IMR-90 (cell line): ENCODE results near the gene MOB1B. TPM values are rescaled to one million over a fixed set of nuclear protein-coding genes. Genes with fewer than 3 reads are reported as not detected.

ENCODE experiments used
- ATAC-seq: fragments of 200-7000 bp; cut with Tn5 transposase; 2 replicates; pipeline ENCODE4 v1.9.1; 2020; ENCODE audit warnings: low read depth, mild to moderate bottlenecking, moderate library complexity
- BruUV-seq: library from RNA; stranded (reverse); fragments of 400-500 nt; replicated peaks from 2 replicates; lab custom pipeline; 2021; lab: Mats Ljungman, UMichigan
- CTCF ChIA-PET: fragments of 300-600 bp; formaldehyde crosslinking; extraction: SDS; loops from one replicate; lab custom pipeline; 2021; ENCODE audit warnings: antibody characterized with exemption; lab: Yijun Ruan, JAX
- POLR2A ChIA-PET: fragments of 300-600 bp; sonication (Branson Sonifier 250); formaldehyde crosslinking; loops from one replicate; lab custom pipeline; 2022; ENCODE audit warnings: antibody characterized with exemption; ENCODE audit not compliant: unreplicated experiment; lab: Charles Lee
- DNase-seq: peaks from one replicate; pipeline ENCODE4 v3.0.0; 2013
- H2AFZ ChIP-seq: replicated peaks from 2 replicates; pipeline ENCODE3; 2013; ENCODE audit warnings: low read length, mild to moderate bottlenecking; ENCODE audit not compliant: poor library complexity
- H2AK5ac ChIP-seq: 2 replicates; pipeline ENCODE4 v1.6.1; 2013; ENCODE audit warnings: low read depth, low read length, inconsistent platforms
- H2AK9ac ChIP-seq: replicated peaks from 2 replicates; pipeline ENCODE3; 2013; ENCODE audit warnings: mild to moderate bottlenecking, low read depth, low read length, moderate library complexity; ENCODE audit not compliant: poor library complexity
- H2BK120ac ChIP-seq: 2 replicates; pipeline ENCODE4 v1.6.1; 2013; ENCODE audit warnings: low read depth, low read length, inconsistent platforms
- H2BK15ac ChIP-seq: 3 replicates; pipeline ENCODE4 v1.6.1; 2013; ENCODE audit warnings: low read depth, low read length, inconsistent platforms
- H2BK20ac ChIP-seq: 2 replicates; pipeline ENCODE4 v1.6.1; 2013; ENCODE audit warnings: low read depth, mild to moderate bottlenecking, inconsistent platforms, low read length, moderate library complexity
- H2BK5ac ChIP-seq: 2 replicates; pipeline ENCODE4 v1.6.1; 2013; ENCODE audit warnings: mild to moderate bottlenecking, low read depth, low read length, inconsistent platforms; ENCODE audit not compliant: poor library complexity, severe bottlenecking
- H3K14ac ChIP-seq: replicated peaks from 2 replicates; pipeline ENCODE4 v1.6.1; 2013; ENCODE audit warnings: low read depth, low read length, inconsistent platforms
- H3K18ac ChIP-seq: 2 replicates; pipeline ENCODE4 v1.6.1; 2013; ENCODE audit warnings: low read depth, low read length, control low read depth
- H3K23ac ChIP-seq: 2 replicates; pipeline ENCODE4 v1.6.1; 2013; ENCODE audit warnings: low read depth, low read length, inconsistent platforms
- H3K27ac ChIP-seq: 2 replicates; pipeline ENCODE4 v1.5.1; 2013; ENCODE audit warnings: mild to moderate bottlenecking, control low read depth, low read length; ENCODE audit not compliant: insufficient read depth
- H3K27me3 ChIP-seq: 2 replicates; pipeline ENCODE4 v1.6.1; 2013; ENCODE audit warnings: low read length; ENCODE audit not compliant: control insufficient read depth, insufficient read depth
- H3K36me3 ChIP-seq: 2 replicates; pipeline ENCODE4 v1.6.1; 2013; ENCODE audit warnings: low read length, mixed read lengths; ENCODE audit not compliant: control insufficient read depth, insufficient read depth
- H3K4ac ChIP-seq: 2 replicates; pipeline ENCODE4 v1.6.1; 2013; ENCODE audit warnings: low read depth, low read length, inconsistent platforms
- H3K4me1 ChIP-seq: 2 replicates; pipeline ENCODE4 v1.6.1; 2013; ENCODE audit warnings: low read length, mixed read lengths; ENCODE audit not compliant: control insufficient read depth, insufficient read depth
- H3K4me2 ChIP-seq: 2 replicates; pipeline ENCODE4 v1.6.1; 2013; ENCODE audit warnings: low read depth, mild to moderate bottlenecking, control low read depth, low read length, moderate library complexity
- H3K4me3 ChIP-seq: 2 replicates; pipeline ENCODE4 v1.5.1; 2013; ENCODE audit warnings: low read depth, mild to moderate bottlenecking, control low read depth, low read length, moderate library complexity; ENCODE audit not compliant: insufficient read depth
- H3K56ac ChIP-seq: 2 replicates; pipeline ENCODE4 v1.6.1; 2013; ENCODE audit warnings: low read length, inconsistent platforms; ENCODE audit not compliant: insufficient read depth; ENCODE audit errors: extremely low read depth
- H3K79me1 ChIP-seq, 2 experiments: 2 replicates each; pipeline ENCODE4 v1.6.1; 2013; ENCODE audit warnings: low read length in 2 of 2, inconsistent platforms in 1 of 2, low read depth in 1 of 2
- H3K9ac ChIP-seq: 2 replicates; pipeline ENCODE4 v1.6.1; 2013; ENCODE audit warnings: low read depth, low read length, control low read depth
- H3K9me1 ChIP-seq: 2 replicates; pipeline ENCODE4 v1.6.1; 2013; ENCODE audit warnings: low read length, inconsistent platforms; ENCODE audit not compliant: insufficient read depth
- H3K9me3 ChIP-seq: 2 replicates; pipeline ENCODE4 v1.6.1; 2013; ENCODE audit warnings: low read length; ENCODE audit not compliant: control insufficient read depth, insufficient read depth
- H4K20me1 ChIP-seq: 2 replicates; pipeline ENCODE4 v1.6.1; 2013; ENCODE audit warnings: low read length, inconsistent platforms; ENCODE audit not compliant: insufficient read depth
- H4K5ac ChIP-seq: 2 replicates; pipeline ENCODE4 v1.6.1; 2013; ENCODE audit warnings: mild to moderate bottlenecking, low read depth, low read length, control low read depth
- H4K8ac ChIP-seq, 2 experiments: 2 replicates each; pipeline ENCODE4 v1.6.1; 2013; ENCODE audit warnings: low read depth in 2 of 2, low read length in 2 of 2, control low read depth in 1 of 2, inconsistent platforms in 1 of 2
- H4K91ac ChIP-seq: 2 replicates; pipeline ENCODE4 v1.6.1; 2013; ENCODE audit warnings: low read depth, low read length, inconsistent platforms; ENCODE audit not compliant: insufficient read depth
- BHLHE40 ChIP-seq: fragments of 150-350 bp; IDR thresholded peaks from 2 replicates; pipeline ENCODE4 v1.6.1; 2016; ENCODE audit warnings: mild to moderate bottlenecking, low read depth, low read length
- CEBPB ChIP-seq: IDR thresholded peaks from 2 replicates; pipeline ENCODE4 v1.6.1; 2012; ENCODE audit warnings: low read depth, low read length, improper control_type of control experiment
- CHD1 ChIP-seq: IDR thresholded peaks from 2 replicates; pipeline ENCODE4 v1.6.1; 2012; ENCODE audit warnings: low read depth, low read length, improper control_type of control experiment
- FOS ChIP-seq: fragments of 150-350 bp; IDR thresholded peaks from 2 replicates; pipeline ENCODE4 v1.6.1; 2016; ENCODE audit warnings: low read depth, low read length
- MAFK ChIP-seq: IDR thresholded peaks from 2 replicates; pipeline ENCODE4 v1.6.1; 2012; ENCODE audit warnings: low read depth, low read length, improper control_type of control experiment
- MAZ ChIP-seq: IDR thresholded peaks from 2 replicates; pipeline ENCODE4 v1.6.1; 2012; ENCODE audit warnings: low read depth, mild to moderate bottlenecking, low read length, improper control_type of control experiment, moderate library complexity, borderline replicate concordance
- MXI1 ChIP-seq: IDR thresholded peaks from 2 replicates; pipeline ENCODE4 v1.6.1; 2012; ENCODE audit warnings: low read depth, mild to moderate bottlenecking, low read length, moderate library complexity, borderline replicate concordance
- NFE2L2 ChIP-seq: fragments of 150-350 bp; IDR thresholded peaks from 2 replicates; pipeline ENCODE4 v1.6.1; 2016; ENCODE audit warnings: low read depth, mild to moderate bottlenecking, low read length
- POLR2A ChIP-seq: IDR thresholded peaks from 2 replicates; pipeline ENCODE4 v1.6.1; 2012; ENCODE audit warnings: mild to moderate bottlenecking, low read depth, low read length
- RAD21 ChIP-seq: IDR thresholded peaks from 2 replicates; pipeline ENCODE4 v1.6.1; 2012; ENCODE audit warnings: low read length, improper control_type of control experiment
- RCOR1 ChIP-seq: IDR thresholded peaks from 2 replicates; pipeline ENCODE4 v1.6.1; 2012; ENCODE audit warnings: mild to moderate bottlenecking, low read length, improper control_type of control experiment; ENCODE audit not compliant: insufficient replicate concordance
- RFX5 ChIP-seq: IDR thresholded peaks from 2 replicates; pipeline ENCODE4 v1.8.0; 2012; ENCODE audit warnings: low read depth, mild to moderate bottlenecking, low read length, moderate library complexity
- SMC3 ChIP-seq: fragments of 150-350 bp; IDR thresholded peaks from 2 replicates; pipeline ENCODE4 v1.6.1; 2016; ENCODE audit warnings: low read depth, mild to moderate bottlenecking, antibody characterized with exemption, low read length, moderate library complexity
- WGBS, 2 experiments: methylation state at CpG; one replicate each; pipeline versions ENCODE4 v1.1.5 to v1.1.7; 2013; ENCODE audit warnings: missing lambda C conversion rate in 2 of 2; ENCODE audit not compliant: insufficient read length in 1 of 2; ENCODE audit errors: extremely low coverage in 2 of 2; 5-methylcytosine and 5-hydroxymethylcytosine counted together
- dilution Hi-C: fragments of 300-500 bp; cut with HindIII; formaldehyde crosslinking; loops from one replicate; pipeline ENCODE4 v1.14.3; 2018; ENCODE audit warnings: low sequenced_read_pairs; ENCODE audit not compliant: unreplicated experiment
- in situ Hi-C: fragments of 300-500 bp; cut with MboI; formaldehyde crosslinking; loops from 3 replicates; pipeline ENCODE4 v1.14.3; 2019; ENCODE audit warnings: low sequenced_read_pairs, inconsistent platforms, mixed read lengths
- intact Hi-C: fragments of 100-400 bp; cut with micrococcal nuclease; formaldehyde crosslinking; loops from 2 replicates; pipeline ENCODE4 v1.10.0; 2022
- polyA plus RNA-seq, 3 experiments: library from polyadenylated mRNA; depleted of rRNA; stranded (reverse); fragments of >200 nt; gene quantifications; 2 replicates each; pipeline ENCODE4 v1.2.3, GENCODE V29; 2012; ENCODE audit warnings: low replicate concordance in 1 of 3
- total RNA-seq: library from RNA; depleted of rRNA; stranded (reverse); fragments of >200 nt; gene quantifications from 2 replicates; pipeline ENCODE4 v1.2.3, GENCODE V29; 2012
- TF ChIP-seq, protein P1 (sequence below): conservative IDR thresholded peaks from 2 replicates; pipeline ENCODE4 v1.5.1; 2012; ENCODE audit warnings: mild to moderate bottlenecking, low read depth, low read length, improper control_type of control experiment
- TF ChIP-seq, protein P2 (sequence below): fragments of 150-350 bp; IDR thresholded peaks from 2 replicates; pipeline ENCODE4 v1.6.1; 2017; ENCODE audit warnings: mild to moderate bottlenecking, antibody characterized with exemption, low read length, low read depth

The MOB1B gene
- total and polyA plus RNA-seq, 2 of the 4 experiments (the other 2 are of a cell fraction), result 5.7 to 6.8 TPM

DNA sequence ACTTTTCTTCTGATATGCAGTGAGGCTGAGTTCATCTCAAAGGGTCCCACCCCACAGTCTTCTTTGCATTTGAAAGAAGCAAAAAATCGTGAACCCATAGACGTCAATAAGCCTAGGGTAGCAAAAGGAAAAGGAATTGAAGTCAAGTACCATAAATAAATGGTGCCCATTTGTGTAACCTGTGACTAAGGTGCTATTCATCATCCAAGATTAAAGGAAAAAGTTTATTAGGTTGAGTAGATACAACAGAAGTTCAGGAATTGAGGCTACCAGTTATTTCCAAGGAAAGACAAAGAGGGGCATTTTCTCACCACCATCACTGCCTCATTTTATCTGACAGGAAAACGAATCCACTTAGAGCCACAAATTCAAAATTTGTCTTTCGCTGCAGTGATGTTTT lies 43.7 kb upstream of the MOB1B start:
- no peak overlapping the region for H3K4ac ChIP-seq
- 0 out of 2 replicates have a peak, but pooled peaks cover 5% of the 10 kb centered on the region for H3K4me1 ChIP-seq
- intact Hi-C loops, result no loop called here
- H3K9me1 ChIP-seq, result no peaks in the 10 kb centered on the region
- no peak overlapping the region for H2BK15ac ChIP-seq
- H2AK5ac ChIP-seq, result no peak overlapping the region
- H4K91ac ChIP-seq, result no peak overlapping the region
- POLR2A ChIA-PET, result no interaction called here
- H2BK5ac ChIP-seq, result no peak overlapping the region
- H3K23ac ChIP-seq, result no peak overlapping the region
- dilution Hi-C loops, result no loop called here
- H3K9ac ChIP-seq, result no peak overlapping the region
- TF ChIP-seq RAD21, result no peak
- no peak for TF ChIP-seq BHLHE40
- TF ChIP-seq CHD1, result no peak
- TF ChIP-seq MAFK, result no peak
- no peak for TF ChIP-seq CEBPB
- TF ChIP-seq, protein P1, sequence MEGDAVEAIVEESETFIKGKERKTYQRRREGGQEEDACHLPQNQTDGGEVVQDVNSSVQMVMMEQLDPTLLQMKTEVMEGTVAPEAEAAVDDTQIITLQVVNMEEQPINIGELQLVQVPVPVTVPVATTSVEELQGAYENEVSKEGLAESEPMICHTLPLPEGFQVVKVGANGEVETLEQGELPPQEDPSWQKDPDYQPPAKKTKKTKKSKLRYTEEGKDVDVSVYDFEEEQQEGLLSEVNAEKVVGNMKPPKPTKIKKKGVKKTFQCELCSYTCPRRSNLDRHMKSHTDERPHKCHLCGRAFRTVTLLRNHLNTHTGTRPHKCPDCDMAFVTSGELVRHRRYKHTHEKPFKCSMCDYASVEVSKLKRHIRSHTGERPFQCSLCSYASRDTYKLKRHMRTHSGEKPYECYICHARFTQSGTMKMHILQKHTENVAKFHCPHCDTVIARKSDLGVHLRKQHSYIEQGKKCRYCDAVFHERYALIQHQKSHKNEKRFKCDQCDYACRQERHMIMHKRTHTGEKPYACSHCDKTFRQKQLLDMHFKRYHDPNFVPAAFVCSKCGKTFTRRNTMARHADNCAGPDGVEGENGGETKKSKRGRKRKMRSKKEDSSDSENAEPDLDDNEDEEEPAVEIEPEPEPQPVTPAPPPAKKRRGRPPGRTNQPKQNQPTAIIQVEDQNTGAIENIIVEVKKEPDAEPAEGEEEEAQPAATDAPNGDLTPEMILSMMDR, result no peak
- TF ChIP-seq POLR2A, result no peak
- no peak for TF ChIP-seq SMC3
- no peak for TF ChIP-seq MXI1
- TF ChIP-seq FOS, result no peak
- no peak for TF ChIP-seq RCOR1
- TF ChIP-seq, protein P2, sequence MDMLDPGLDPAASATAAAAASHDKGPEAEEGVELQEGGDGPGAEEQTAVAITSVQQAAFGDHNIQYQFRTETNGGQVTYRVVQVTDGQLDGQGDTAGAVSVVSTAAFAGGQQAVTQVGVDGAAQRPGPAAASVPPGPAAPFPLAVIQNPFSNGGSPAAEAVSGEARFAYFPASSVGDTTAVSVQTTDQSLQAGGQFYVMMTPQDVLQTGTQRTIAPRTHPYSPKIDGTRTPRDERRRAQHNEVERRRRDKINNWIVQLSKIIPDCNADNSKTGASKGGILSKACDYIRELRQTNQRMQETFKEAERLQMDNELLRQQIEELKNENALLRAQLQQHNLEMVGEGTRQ, result no peak
- no peak for TF ChIP-seq RFX5
- TF ChIP-seq MAZ, result no peak
- TF ChIP-seq NFE2L2, result no peak
- H4K8ac ChIP-seq, result no peak overlapping the region
- no peaks in the 10 kb centered on the region for H3K36me3 ChIP-seq
- no peak overlapping the region for H3K18ac ChIP-seq
- no peak overlapping the region for H3K27ac ChIP-seq
- in situ Hi-C loops, result no loop called here
- no peak overlapping the region for H2AFZ ChIP-seq
- H2BK120ac ChIP-seq, result no peak overlapping the region
- H3K4me3 ChIP-seq, result no peak overlapping the region
- CTCF ChIA-PET, result no interaction called here
- H3K27me3 ChIP-seq, result no peaks in the 10 kb centered on the region
- ATAC-seq, result no peak
- no peak overlapping the region for H3K14ac ChIP-seq
- BruUV-seq, result no TSS peak
- no peaks in the 10 kb centered on the region for H4K20me1 ChIP-seq
- no peak overlapping the region for H3K4me2 ChIP-seq
- H2BK20ac ChIP-seq, result no peak overlapping the region
- H4K5ac ChIP-seq, result no peak overlapping the region
- H3K56ac ChIP-seq, result no peak overlapping the region
- no CpG with 5 or more reads among the region's 4 CpGs for WGBS, 2 experiments
- H2AK9ac ChIP-seq, result no peak overlapping the region
- no peak for DNase-seq
- no peaks in the 10 kb centered on the region for H3K9me3 ChIP-seq
- no peaks in the 10 kb centered on the region for H3K79me1 ChIP-seq
